NCI-H1436 (cell line): ENCODE results near the gene C19orf67.

ENCODE experiments used
- DNase-seq: peaks from one replicate; lab custom pipeline; 2025; lab: John Stamatoyannopoulos, UW

C19orf67 gene

GRCh38 chr19:14081797-14082674 is 3.5 kb downstream of the C19orf67 start:
- DNase-seq = no peak

DNA sequence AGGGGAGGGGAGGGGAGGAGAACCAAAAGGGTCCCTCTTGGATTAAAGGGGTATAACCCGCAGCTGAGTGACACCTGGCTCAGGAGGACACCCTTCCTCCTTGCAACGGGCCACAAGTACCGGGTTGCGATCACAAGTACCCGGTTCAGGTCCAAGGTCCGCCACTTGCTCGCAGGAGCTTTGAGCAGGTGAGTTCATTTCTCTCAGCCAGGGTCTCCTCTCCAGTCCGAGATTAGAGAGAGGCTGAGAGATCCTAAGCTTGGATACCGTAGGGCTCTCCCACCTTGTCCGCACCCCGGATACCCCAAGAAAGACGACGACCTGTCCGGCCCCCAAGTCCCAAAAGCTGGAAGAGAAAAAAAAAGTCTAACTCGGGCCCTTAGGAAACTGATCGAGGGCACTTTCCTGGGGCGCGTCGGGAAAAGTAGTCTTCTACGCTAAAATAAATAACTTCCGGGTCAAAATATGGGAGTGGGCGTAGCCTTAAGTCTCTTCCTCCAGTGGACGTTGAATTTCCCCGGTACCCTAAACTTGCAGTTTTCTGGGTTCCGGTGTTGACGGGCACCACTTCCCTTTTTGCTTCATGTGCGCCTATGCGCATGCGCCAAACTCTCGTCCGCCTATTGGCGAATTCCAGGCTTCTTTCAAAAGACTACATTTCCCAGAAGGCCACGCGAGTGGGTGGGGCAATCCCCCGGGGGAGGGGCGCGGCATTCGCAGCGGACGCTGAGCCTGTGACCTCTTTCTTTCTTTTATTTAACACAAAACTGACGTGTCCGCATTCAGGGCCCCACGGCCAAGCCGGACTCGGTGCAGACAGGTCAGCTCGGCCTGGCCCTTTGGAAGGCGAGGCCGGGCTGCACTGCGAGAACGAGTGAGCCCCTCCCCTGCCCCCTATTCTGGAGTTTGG is 4.4 kb downstream of the C19orf67 start:
- DNase-seq = peak; percentile 98

GRCh38 chr19:14078411-14078810 is 7.2 kb downstream of the C19orf67 start:
- no peak for DNase-seq

DNA sequence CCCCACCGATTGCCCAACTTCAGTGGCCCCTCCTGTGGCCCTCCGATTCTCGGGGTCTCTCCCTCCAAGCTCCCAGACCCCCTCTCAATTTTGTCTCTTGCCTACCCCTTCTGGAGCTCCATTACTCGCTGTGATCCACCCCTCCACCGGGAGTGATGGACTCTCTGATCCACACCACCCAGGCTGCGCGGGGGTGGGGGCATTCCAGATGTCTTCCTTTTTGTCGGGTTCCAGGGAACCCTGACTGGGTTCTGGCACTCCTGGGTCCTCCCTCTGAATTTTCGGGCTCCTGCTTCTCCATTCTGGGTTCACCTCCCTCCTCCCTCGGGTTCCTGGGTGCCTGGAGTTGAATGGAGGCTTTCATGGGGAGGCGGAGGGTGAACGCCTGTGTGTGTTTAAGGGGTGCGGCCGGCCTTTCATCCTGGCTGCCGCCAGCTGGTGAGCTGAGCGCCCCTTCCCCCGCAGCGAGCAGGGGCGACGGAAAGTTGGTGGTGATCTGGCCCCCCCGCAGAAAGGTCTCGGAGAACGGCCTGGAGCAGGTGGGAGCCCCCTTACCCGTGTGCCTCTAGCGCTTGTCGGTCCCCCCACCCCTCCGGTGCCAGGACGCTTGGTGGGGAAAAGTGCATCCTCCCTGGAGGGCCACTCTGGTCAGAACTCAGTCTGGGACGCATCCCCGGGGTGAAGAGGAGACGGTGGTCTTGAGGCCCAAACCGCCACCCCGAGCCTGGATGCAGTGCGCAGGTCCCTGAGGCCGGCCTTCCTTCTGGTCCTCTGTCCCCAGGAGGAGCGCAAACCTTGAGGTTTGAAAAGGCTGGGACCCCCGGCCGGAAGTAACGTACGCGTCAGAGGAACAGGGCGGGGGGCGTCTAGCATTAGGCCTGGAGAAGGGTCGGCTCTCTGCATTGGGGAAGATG is 11.4 kb downstream of the C19orf67 start:
- no peak for DNase-seq

DNA sequence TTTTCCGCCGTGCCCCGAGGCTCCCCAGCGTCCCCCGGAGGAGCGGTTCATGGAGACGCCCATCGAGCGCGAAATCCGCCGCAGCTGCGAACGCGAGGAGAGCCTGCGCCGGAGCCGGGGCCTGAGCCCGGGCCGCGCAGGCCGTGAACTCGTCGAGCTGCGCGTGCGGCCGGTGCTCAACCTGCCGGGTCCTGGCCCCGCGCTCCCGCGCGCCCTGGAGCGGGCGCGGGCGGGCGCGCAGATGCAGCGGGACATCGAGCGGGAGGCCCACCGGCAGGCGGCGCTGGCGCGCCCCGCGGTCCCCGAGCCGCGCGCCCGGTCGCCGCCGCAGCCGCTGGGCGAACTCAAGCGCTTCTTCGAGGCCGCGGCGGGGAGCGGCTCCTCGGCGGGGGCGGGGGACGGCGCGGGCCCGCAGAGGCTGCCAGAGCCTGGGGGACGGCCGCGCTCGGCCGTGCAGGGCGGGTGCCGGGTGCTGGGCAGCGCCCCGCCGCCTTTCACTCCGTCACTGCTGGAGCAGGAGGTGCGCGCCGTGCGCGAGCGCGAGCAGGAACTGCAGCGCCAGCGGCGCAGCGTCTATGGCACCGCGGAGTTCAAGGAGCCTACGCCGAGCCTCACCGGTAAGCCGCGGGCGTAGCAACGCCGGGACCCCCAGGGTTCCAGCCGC is 12.2 kb downstream of the C19orf67 start:
- peak; percentile 70 for DNase-seq

- peak; percentile 27 for DNase-seq
Observed at GRCh38 chr19:14072535-14073260, 12.9 kb downstream of the C19orf67 start, which contains the start of gene MISP3. Gene MISP3 (plus strand): TSS chr19:14072786. CDS start chr19:14073310, 524 bp downstream.

DNA sequence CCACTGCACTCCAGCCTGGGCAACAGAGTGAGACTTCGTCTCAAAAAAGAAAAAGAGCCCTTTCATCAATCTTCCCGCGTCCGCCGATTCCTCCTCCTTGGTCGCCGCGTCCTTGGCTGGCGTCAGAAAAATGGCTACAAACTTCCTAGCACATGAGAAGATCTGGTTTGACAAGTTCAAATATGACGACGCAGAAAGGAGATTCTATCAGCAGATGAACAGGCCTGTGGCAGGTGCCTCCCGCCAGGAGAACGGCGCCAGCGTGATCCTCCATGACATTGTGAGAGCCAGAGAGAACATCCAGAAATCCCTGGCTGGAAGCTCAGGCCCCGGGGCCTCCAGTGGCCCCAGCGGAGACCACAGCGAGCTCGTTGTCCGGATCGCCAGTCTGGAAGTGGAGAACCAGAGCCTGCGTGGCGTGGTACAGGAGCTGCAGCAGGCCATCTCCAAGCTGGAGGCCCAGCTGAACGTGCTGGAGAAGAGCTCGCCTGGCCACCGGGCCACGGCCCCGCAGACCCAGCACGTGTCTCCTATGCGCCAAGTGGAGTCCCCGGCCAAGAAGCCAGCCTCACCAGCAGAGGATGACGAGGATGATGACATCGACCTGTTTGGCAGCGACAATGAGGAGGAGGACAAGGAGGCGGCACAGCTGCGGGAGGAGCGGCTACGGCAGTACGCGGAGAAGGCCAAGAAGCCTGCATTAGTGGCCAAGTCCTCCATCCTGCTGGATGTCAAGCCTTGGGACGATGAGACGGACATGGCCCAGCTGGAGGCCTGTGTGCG is 15.1 kb downstream of the C19orf67 start:
- DNase-seq = no peak

DNA sequence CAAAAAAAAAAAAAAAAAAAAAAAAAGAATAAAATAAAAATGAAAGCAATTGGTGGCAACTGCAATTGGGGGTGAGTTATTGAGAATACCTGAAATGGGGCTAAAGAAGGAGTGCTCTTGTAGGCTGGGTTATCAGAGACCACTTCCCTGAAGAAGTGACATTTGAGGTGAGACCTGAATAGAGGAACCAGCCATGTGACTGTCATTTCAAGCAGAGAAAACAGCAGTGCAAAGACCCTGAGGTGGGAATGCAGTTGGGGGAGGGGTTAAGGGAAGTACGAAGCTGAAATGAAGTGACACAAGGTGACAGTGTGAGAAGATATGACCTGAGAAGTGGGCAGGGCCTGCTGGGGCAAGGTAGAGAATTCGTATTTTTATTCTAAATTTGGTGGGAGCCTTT is 19.4 kb downstream of the C19orf67 start:
- DNase-seq = no peak

GRCh38 chr19:14063105-14063504 is 22.5 kb downstream of the C19orf67 start:
- no peak for DNase-seq

GRCh38 chr19:14062558-14062855 is 23.1 kb downstream of the C19orf67 start:
- DNase-seq = no peak

DNA sequence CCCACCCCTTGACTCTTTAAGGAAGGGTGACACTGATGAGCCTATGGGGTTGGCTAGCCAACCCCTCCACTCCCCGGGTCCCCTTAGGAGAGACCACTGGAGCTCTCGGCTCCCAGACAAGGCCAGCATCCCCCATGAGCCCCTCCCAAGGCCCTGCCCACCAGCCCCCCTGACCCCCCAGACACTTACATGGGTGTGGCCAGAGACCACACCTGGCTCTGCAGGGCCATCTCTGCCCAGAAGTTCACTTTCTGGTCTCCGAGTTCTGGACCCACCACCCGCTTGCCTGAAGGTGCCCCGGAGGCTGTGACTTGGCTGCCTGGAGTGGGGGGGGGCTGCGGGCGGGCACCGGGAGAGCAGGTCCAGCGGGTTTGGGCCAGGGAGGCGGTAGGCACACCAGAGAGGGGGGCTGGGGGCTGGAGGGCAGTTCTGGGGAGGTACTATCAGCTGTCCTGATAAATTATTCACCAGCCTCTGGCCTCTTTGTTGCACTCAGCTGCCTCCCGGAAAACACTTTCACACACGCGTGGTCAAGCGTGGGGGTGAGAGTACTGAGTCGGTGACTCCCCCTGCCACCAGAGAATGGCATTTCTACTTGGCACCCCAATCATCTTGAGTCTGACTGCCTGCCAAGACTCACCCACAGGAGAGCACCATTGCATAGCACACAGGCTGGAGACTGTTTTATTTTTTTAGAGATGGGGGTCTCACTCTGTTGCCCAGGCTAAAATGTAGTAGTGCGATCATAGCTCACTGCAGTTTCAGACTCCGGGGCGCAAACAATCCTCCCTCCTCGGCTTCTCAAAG is 23.6 kb downstream of the C19orf67 start, which contains the start of gene PALM3:
Gene PALM3, minus strand, starts transcription at position 326 of the 807 bp plus-strand sequence. Its CDS starts 96 bp downstream, at position 230.
- no peak for DNase-seq

GRCh38 chr19:14061081-14061749 is 24.4 kb downstream of the C19orf67 start:
- no peak for DNase-seq

DNA sequence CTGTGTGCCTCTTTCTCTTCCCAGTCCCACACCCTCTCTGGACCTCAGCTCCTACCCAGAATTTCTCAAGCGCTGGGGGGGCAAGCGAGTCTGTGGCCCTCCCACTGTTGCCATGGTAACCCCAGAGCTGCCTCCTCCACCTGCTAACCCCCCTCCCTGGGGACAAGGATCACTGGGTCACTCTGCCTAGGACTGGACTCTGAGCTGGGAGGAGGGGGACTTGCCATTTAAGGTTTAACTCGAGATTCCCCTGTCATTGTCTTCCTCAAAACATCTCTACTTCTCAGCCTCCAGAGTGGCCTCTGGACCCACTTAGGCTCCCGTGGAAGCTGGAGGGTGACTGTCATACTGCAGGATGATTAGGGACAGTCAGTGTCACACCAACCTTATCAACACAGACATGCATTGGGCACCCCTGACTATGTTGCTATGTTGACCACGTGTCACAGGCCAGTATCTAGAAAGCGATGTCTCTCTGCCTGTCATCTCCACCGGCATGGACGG is 25.9 kb downstream of the C19orf67 start:
- DNase-seq = no peak

- no peak for DNase-seq
Observed at GRCh38 chr19:14059093-14059480, 26.5 kb downstream of the C19orf67 start.

- DNase-seq = no peak
Observed at GRCh38 chr19:14058182-14059092, 27.1 kb downstream of the C19orf67 start.

DNA sequence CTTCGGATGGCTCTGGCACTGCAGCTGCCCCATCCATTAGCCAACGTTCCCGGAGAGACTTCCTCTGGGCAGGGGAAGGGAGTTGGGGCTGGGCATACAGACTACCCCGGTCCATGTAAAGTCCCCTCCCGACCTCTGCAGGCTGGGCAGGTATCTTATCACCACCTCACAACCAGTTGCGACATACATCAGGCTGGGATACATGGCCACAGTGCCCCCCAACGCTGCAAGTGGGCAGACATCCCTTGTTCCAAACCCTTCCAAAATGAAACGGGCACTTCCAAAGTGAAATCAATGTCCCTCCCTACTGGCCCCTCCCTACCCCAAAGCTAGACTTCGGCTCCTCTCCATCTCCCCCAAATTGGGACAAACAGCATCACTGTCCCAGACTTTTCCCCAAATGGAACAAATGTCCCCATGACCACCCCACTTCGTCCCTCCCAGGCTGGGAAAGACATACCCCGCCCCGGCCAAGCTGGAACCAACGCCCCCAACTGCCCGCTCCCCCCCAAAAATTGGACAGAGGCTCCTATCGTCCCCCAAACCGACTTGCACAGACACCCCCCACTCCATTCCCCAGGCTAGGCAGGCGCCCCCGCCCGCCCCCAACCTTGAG is 28.7 kb downstream of the C19orf67 start:
- no peak for DNase-seq
